Keratinocyte (primary cell): ENCODE measurements around the gene DENND5B.

Source experiments
- CTCF ChIP-seq, 3 experiments: IDR thresholded peaks in 1 of 3; conservative IDR thresholded peaks in 1 of 3; optimal IDR thresholded peaks in 1 of 3; 2 replicates in 2 of 3; 3 replicates in 1 of 3; pipeline versions ENCODE3 to v1.5.1; 2011; ENCODE audit warnings: low read length in 3 of 3, mild to moderate bottlenecking in 3 of 3, moderate library complexity in 2 of 3, control low read depth in 1 of 3, inconsistent platforms in 1 of 3; ENCODE audit not compliant: insufficient read depth in 2 of 3; ENCODE audit errors: extremely low read depth in 1 of 3
- EZH2 ChIP-seq: IDR thresholded peaks from one replicate; pipeline ENCODE4 v1.6.1; 2012; ENCODE audit warnings: inconsistent platforms, mild to moderate bottlenecking, low read length, moderate library complexity

DNA sequence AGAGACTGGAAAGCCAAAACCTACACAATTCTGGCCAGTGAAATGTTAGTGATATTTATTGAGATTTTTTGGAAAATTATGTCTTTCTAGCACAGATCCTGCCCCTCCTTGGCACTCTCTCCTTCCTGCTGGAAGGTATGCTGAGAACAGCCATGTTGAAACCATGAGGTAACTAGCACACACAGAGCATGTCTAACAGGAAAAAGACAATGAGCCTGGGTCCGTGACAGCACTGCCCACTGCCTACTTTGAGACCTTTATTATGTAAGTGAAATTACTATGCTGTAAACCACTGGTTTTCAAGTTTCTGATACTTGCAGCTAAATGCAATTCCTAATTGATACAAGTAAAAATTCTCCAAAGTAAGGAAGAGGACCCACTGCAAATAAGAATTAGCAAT is 183.4 kb downstream of the DENND5B start:
- no peak for TF ChIP-seq CTCF (optimal IDR thresholded peaks at IDR 0.05 in 1 of 3, IDR thresholded peaks at IDR 0.05 in 1 of 3, conservative IDR thresholded peaks at IDR 0.05 in 1 of 3; ENCODE audit: extremely low read depth in 1 of 3, insufficient read depth in 2 of 3, low read length in 3 of 3)
- TF ChIP-seq EZH2: no peak
